ENCODE results near the gene BUB1B. TPM values are rescaled to one million over a fixed set of nuclear protein-coding genes. Genes with fewer than 3 reads are reported as not detected.

The BUB1B gene
- total RNA-seq, 4 donors from 2014 or later, result 4.1 to 22.3 (median 7.4) TPM

- Histone ChIP-seq H3K4me1 (no peaks in the 10 kb centered on the region), H3K27me3 (no peaks in the 10 kb centered on the region), H3K36me3 (peaks cover 0 to 12% (median 0%) of the 10 kb centered on the region in 3 donors), H3K4me3 (no peak overlapping the region), H3K9me3 (no peaks in the 10 kb centered on the region), H3K27ac (no peak overlapping the region)
- TF ChIP-seq POLR2A (IDR thresholded peaks at IDR 0.05) (no peak), CTCF (IDR thresholded peaks at IDR 0.05) (no peak)
- intact Hi-C loops (cut with DNase I), result no loop called here
- 78 to 79% methylated on average over 6 of the region's 6 CpGs for WGBS, 2 donors
- DNase-seq, result no peak
Measured at GRCh38 chr15:40190591-40190990, 29.7 kb downstream of the BUB1B start.

DNA sequence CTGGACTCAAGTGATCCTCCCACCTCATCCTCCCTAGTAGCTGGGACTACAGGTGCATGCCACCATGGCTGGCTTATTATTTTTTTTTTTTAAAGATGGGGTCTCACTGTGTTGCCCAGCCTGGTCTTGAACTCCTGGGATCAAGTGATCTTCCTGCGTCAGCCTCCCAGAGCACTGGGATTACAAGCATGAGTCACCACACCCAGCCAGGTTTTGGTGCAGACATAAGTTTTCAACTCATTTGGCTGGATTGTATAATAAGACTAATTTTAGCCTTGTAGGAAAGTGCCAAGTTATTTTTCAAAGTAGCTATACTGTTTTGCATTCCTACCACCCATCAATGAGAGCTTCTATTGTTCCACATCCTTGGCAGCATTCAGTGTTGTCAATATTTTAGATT is 32.1 kb downstream of the BUB1B start:
- Histone ChIP-seq H3K4me1 (no peaks in the 10 kb centered on the region), H3K27me3 (no peaks in the 10 kb centered on the region), H3K4me3 (no peak overlapping the region), H3K36me3 (peaks cover 0 to 11% (median 0%) of the 10 kb centered on the region in 3 donors), H3K9me3 (no peaks in the 10 kb centered on the region), H3K27ac (no peak overlapping the region)
- whole genome bisulfite sequencing, 2 donors, result 58% methylated on average over 1 of the region's 1 CpG; no CpG with 5 or more reads in 1 of the 2 donors
- no peak for TF ChIP-seq POLR2A (IDR thresholded peaks at IDR 0.05)
- TF ChIP-seq CTCF (IDR thresholded peaks at IDR 0.05), result no peak
- DNase-seq, result no peak
- intact Hi-C loops (cut with DNase I), result no loop called here

- no peaks in the 10 kb centered on the region for H3K36me3 ChIP-seq
- 75 to 78% methylated on average over 1 of the region's 1 CpG for WGBS, 2 donors
Measured at GRCh38 chr15:40197434-40197833, 36.6 kb downstream of the BUB1B start.

GRCh38 chr15:40198355-40199085 is 37.7 kb downstream of the BUB1B start:
- TF ChIP-seq CTCF (IDR thresholded peaks at IDR 0.05), result no peak
- no peak for TF ChIP-seq POLR2A (IDR thresholded peaks at IDR 0.05)
- Histone ChIP-seq H3K27ac (no peak overlapping the region), H3K36me3 (no peaks in the 10 kb centered on the region), H3K9me3 (no peaks in the 10 kb centered on the region), H3K4me3 (no peak overlapping the region), H3K27me3 (no peaks in the 10 kb centered on the region), H3K4me1 (no peaks in the 10 kb centered on the region)
- DNase-seq, result no peak
- WGBS, 2 donors, result 79 to 91% methylated on average over 1 of the region's 1 CpG
- intact Hi-C loops (cut with DNase I), result no loop called here

More at GRCh38 chr15:40197434-40197833, 36.6 kb downstream of the BUB1B start:
- no peaks in the 10 kb centered on the region for H3K27me3 ChIP-seq
- no peak overlapping the region for H3K4me3 ChIP-seq
- no peak overlapping the region for H3K27ac ChIP-seq
- intact Hi-C loops (cut with DNase I), result no loop called here
- H3K9me3 ChIP-seq, result no peaks in the 10 kb centered on the region
- no peak for DNase-seq
- TF ChIP-seq POLR2A (IDR thresholded peaks at IDR 0.05) (no peak), CTCF (IDR thresholded peaks at IDR 0.05) (no peak)
- H3K4me1 ChIP-seq, result no peaks in the 10 kb centered on the region

- H3K36me3 ChIP-seq, result peaks cover 0 to 6% (median 0%) of the 10 kb centered on the region in 3 donors
- DNase-seq, result no peak
- H3K27me3 ChIP-seq, result no peaks in the 10 kb centered on the region
- H3K27ac ChIP-seq, result no peak overlapping the region
- no peak for TF ChIP-seq CTCF (IDR thresholded peaks at IDR 0.05)
- TF ChIP-seq POLR2A (IDR thresholded peaks at IDR 0.05), result no peak
- H3K4me3 ChIP-seq, result no peak overlapping the region
- WGBS, 2 donors, result 93 to 100% methylated on average over 1 of the region's 1 CpG
- H3K4me1 ChIP-seq, result no peaks in the 10 kb centered on the region
- intact Hi-C loops (cut with DNase I), result no loop called here
- H3K9me3 ChIP-seq, result no peaks in the 10 kb centered on the region
Measured at GRCh38 chr15:40204100-40204499, 43.2 kb downstream of the BUB1B start.
